Psoas muscle (tissue), 8 donors: ENCODE measurements around the gene FBXO31. TPM values are rescaled to one million over a fixed set of nuclear protein-coding genes. Genes with fewer than 3 reads are reported as not detected.

Source experiments
- ATAC-seq, 4 donors: fragments of 200-7000 bp; cut with Tn5 transposase; one replicate each; pipeline ENCODE4 v1.9.1; 2020; ENCODE audit warnings: moderate library complexity in 3 of 4, mild to moderate bottlenecking in 2 of 4
- DNase-seq, 2 donors: peaks; one replicate each; pipeline ENCODE4 v3.0.0-alpha.2; 2020
- H3K27ac ChIP-seq: fragments of 200-600 bp; one replicate; pipeline ENCODE4 v1.8.0; 2022
- H3K27me3 ChIP-seq, 3 donors: fragments of 200-600 bp in 1 of 3; one replicate each; pipeline versions ENCODE4 v1.6.1 to v1.8.0; 2013 to 2022; ENCODE audit warnings: low read length in 2 of 3, mild to moderate bottlenecking in 2 of 3, moderate library complexity in 1 of 3; ENCODE audit not compliant: insufficient read depth in 3 of 3
- H3K36me3 ChIP-seq, 2 donors: fragments of 200-600 bp in 1 of 2; one replicate each; pipeline versions ENCODE4 v1.6.1 to v1.8.0; 2013 to 2022; ENCODE audit warnings: low read depth in 1 of 2, mild to moderate bottlenecking in 1 of 2, moderate library complexity in 1 of 2; ENCODE audit not compliant: insufficient read depth in 1 of 2
- H3K4me1 ChIP-seq: fragments of 200-600 bp; one replicate; pipeline ENCODE4 v1.8.0; 2022
- H3K4me3 ChIP-seq: fragments of 200-600 bp; one replicate; pipeline ENCODE4 v1.8.0; 2022; ENCODE audit warnings: mild to moderate bottlenecking
- H3K9me3 ChIP-seq: fragments of 200-600 bp; one replicate; pipeline ENCODE4 v1.8.0; 2022
- WGBS, 3 donors: extraction: QIAGEN DNeasy Blood & Tissue Kit; methylation state at CpG; one replicate each; pipeline versions ENCODE4 v1.1.6 to v1.1.7; 2013; 5-methylcytosine and 5-hydroxymethylcytosine counted together
- intact Hi-C, 2 donors: fragments of 100-400 bp; cut with DNase I; formaldehyde crosslinking; loops; one replicate each; pipeline versions ENCODE4 v1.11.0 to v1.14.2; 2022
- polyA plus RNA-seq, 3 donors: library from polyadenylated mRNA; stranded (reverse); fragments of 200-250 nt; gene quantifications; one replicate each; pipeline ENCODE4 v1.2.3, GENCODE V29; 2013
- total RNA-seq, 4 donors: library from RNA; stranded (reverse); fragmentation: NEBNext Ultra II Directional in 2 of 4; extraction: Animal tissue kit (Norgen Biotek cat#: 25700) in 2 of 4; gene quantifications; one replicate each; pipeline versions ENCODE4 v1.2.1 to v1.2.4, GENCODE V29; 2021 to 2023
- TF ChIP-seq, protein P1 (sequence below): fragments of 200-600 bp; IDR thresholded peaks from one replicate; pipeline ENCODE4 v1.8.0; 2022; ENCODE audit warnings: antibody characterized with exemption
- donor health status: healthy with polysubstance abuse.
- donor health status: DM: no; HTN: no; CAD: no; lungs with moderate emphysema.
- donor health status: Bipolar disorder and iron deficiency.
- donor health status: healthy.
- donor health status: DM: yes; HTN: yes; CAD: no.
- donor health status: DM: no; HTN: no; CAD: no.
- donor health status: DM: no; HTN: no; CAD: no.
- donor health status: DM: yes; HTN: yes; CAD: no.

The FBXO31 gene
- total and polyA plus RNA-seq, 7 donors = 26.3 to 103 (median 95.3) TPM

DNA sequence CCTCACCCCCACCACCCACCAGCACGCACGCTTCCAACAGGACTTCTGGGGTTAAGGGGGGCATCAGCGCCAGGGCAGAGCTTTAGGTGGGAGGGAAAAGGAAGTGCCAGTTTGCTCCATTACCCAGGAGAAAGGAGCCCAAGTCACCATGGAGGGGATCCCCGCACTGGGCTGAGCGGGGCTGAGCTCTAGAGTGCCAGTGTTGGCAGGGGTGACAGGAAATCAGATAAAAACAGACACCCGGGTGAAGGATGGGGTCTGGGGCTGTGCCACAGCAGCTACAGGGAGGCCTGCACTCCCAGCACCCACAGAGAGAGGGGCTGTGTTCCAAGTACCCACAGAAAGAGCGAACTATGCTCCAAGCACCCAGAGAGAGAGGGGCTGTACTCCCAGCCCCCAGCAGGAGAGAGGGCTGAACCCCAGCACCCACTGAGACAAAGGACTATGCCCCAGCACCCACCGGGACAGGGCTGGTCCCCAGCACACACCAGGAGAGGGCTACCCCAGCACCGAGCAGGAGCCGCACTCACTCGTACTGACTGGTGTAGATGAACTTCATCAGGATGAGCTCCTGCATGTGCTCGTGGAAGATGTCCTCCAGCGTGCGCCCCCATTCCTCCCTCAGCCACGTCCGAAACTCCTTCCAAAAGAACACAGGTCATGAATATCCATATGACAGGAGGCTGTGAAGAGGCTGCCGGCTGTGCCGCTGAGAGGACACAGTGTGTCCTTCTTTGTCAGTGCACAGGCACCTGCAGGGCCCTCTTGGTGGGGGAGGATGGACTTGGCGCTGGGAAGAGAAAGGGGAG lies 47.7 kb downstream of the FBXO31 start:
- H3K4me3 ChIP-seq = no peak overlapping the region
- ATAC-seq (no peak), DNase-seq (peak in 1 of 2 donors; percentile 35)
- H3K27me3 ChIP-seq = no peaks in the 10 kb centered on the region
- TF ChIP-seq, protein P1, sequence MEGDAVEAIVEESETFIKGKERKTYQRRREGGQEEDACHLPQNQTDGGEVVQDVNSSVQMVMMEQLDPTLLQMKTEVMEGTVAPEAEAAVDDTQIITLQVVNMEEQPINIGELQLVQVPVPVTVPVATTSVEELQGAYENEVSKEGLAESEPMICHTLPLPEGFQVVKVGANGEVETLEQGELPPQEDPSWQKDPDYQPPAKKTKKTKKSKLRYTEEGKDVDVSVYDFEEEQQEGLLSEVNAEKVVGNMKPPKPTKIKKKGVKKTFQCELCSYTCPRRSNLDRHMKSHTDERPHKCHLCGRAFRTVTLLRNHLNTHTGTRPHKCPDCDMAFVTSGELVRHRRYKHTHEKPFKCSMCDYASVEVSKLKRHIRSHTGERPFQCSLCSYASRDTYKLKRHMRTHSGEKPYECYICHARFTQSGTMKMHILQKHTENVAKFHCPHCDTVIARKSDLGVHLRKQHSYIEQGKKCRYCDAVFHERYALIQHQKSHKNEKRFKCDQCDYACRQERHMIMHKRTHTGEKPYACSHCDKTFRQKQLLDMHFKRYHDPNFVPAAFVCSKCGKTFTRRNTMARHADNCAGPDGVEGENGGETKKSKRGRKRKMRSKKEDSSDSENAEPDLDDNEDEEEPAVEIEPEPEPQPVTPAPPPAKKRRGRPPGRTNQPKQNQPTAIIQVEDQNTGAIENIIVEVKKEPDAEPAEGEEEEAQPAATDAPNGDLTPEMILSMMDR = no peak
- no peak overlapping the region for H3K27ac ChIP-seq
- H3K36me3 ChIP-seq = peaks cover 5 to 71% of the 10 kb centered on the region in 2 donors
- peaks cover 17% of the 10 kb centered on the region for H3K4me1 ChIP-seq
- no peaks in the 10 kb centered on the region for H3K9me3 ChIP-seq
- intact Hi-C loops = no loop called here
- 88 to 92% (median 92%) methylated on average over 19 of the region's 19 CpGs for WGBS, 3 donors

DNA sequence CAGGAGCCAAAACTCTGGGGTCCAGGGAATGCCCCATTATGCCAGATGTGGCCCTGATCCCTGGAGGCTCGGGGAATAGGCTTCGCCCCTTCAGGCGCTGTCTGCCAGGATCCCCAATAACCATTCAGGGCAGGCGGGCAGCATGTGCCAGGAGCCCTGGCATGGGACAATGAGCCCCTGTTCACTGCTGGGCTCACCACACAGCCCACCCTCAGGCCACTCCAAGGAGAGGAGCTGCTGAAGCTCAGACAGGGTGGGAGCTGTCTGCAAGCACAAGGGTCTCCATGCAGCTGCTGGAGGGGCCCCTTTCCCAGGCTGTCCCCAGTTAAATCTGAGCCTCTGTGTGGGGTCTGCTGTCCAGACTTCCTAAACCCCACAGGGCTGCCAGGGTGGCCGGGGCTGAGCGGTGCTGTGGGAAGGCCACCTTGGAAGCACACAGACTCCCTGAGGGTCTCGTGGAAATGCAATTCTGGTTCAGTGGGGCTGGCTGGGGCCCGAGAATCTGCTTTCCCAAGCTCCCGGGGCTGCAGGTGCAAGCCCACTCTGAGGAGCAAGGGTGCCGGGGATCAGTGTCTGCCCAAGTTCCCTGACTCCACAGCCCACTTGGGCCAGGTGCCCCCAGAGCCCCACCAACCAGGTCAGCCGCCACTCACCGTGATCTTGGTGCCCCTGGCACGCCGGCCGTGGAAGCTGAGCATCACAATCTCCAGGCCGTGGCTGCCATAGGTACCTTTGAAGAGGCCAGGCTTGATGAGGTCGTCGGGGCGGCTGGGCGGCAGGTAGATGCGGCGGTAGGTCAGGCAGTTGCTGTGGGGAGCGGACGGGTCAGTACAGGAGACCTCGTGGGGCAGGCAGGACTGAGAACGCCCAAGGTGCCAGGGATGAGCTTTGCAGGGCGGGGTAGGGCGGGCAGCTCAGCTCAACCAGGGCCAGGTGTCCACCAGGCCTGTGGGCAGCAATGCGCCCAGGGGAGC lies 48.6 kb downstream of the FBXO31 start:
- no peaks in the 10 kb centered on the region for H3K9me3 ChIP-seq
- intact Hi-C loops = no loop called here
- H3K27ac ChIP-seq = no peak overlapping the region
- WGBS, 3 donors = 89 to 91% (median 91%) methylated on average over 29 of the region's 29 CpGs
- no peaks in the 10 kb centered on the region for H3K27me3 ChIP-seq
- TF ChIP-seq, protein P1 = no peak
- DNase-seq (peak in 1 of 2 donors; percentile 44), ATAC-seq (no peak)
- H3K4me3 ChIP-seq = no peak overlapping the region
- peaks cover 17% of the 10 kb centered on the region for H3K4me1 ChIP-seq
- H3K36me3 ChIP-seq = peaks cover 5 to 72% of the 10 kb centered on the region in 2 donors

DNA sequence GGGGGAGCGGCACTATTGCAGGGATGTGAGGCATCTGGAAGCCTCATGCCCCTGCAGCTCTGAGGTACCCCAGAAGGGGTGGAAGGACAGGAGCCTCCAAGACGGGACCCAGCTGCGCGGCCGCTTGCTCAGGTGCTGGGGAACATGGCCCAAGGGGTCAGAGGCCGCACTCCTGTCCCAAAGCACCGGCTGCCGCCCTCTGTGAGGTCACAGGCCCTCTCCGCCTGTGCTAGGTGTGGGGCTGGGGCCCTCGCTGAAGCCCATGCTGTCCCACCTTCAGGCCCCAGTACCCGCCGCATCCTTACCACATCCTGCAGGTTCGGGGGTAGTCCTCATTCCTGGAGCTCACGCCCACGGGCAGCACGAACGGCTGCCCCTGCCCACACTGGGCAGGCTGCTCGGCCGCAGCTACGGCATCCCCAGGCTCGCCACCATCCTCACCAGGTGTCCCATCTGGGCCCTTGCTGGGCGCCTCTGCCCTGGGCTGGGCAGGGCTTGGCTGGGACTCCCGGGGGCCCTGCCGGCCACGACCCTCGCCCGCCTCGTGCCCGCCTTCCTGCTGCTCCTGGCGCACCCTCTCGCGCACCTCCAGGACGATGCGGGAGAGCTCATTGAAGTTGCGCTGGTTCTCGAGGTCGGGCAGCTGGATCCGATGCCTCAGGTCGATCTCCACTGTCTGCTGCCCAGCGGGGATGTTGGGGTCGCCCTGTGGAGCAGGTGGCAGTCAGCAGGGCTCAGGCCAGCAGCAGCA lies 49.8 kb downstream of the FBXO31 start:
- no peak for ATAC-seq

DNA sequence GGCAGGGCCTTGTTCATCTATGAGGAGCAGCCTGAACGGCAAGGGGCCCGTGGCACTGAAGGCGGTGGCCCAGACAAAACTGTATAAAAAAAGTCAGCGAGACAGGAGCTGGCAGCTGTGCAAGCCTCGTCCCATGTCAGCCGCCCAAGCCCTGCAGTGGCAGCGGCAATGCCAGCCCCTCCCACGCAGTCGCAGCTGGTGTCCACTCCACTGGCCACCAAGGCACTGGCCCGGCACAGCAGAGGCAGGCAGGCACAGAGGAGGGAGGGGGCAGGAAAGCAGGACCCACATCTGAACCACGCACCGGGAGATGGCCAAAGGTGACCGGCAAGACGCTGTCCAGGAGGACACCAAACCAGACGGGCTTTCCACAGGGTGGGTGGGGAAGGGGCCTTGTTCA lies 50.5 kb downstream of the FBXO31 start:
- Histone ChIP-seq H3K27me3 (no peaks in the 10 kb centered on the region), H3K4me1 (peaks cover 17% of the 10 kb centered on the region), H3K27ac (peak overlapping the region; percentile 60), H3K36me3 (peaks cover 5 to 75% of the 10 kb centered on the region in 2 donors), H3K9me3 (no peaks in the 10 kb centered on the region), H3K4me3 (no peak overlapping the region)
- TF ChIP-seq, protein P1 = no peak
- intact Hi-C loops = no loop called here
- 39 to 64% (median 48%) methylated on average over 15 of the region's 15 CpGs for WGBS, 3 donors
- ATAC-seq = peak; percentile 44 to 67 (median 60)
- peak in 1 of 2 donors; percentile 59 for DNase-seq

More for the DNA sequence above, 49.8 kb downstream of the FBXO31 start:
- DNase-seq = peak in 1 of 2 donors; percentile 39
- H3K4me1 ChIP-seq = peaks cover 17% of the 10 kb centered on the region
- TF ChIP-seq, protein P1 = no peak
- H3K9me3 ChIP-seq = no peaks in the 10 kb centered on the region
- intact Hi-C loops = no loop called here
- H3K27ac ChIP-seq = no peak overlapping the region
- 91 to 96% (median 92%) methylated on average over 38 to 41 of the region's 41 CpGs for WGBS, 3 donors
- no peaks in the 10 kb centered on the region for H3K27me3 ChIP-seq
- peaks cover 5 to 72% of the 10 kb centered on the region in 2 donors for H3K36me3 ChIP-seq
- H3K4me3 ChIP-seq = no peak overlapping the region
